Heart left ventricle (tissue), 13 donors: ENCODE results near the gene CCDC71.

Experiments used
- CTCF ChIP-seq, 12 donors: fragments of 200-600 bp; sonication (generic) in 4 of 12; IDR thresholded peaks; one replicate each; pipeline versions ENCODE4 v1.5.0 to v1.8.0; 2018 to 2022; ENCODE audit warnings: antibody characterized with exemption in 12 of 12, mild to moderate bottlenecking in 5 of 12
- POLR2A ChIP-seq, 2 donors: fragments of 450-650 bp; IDR thresholded peaks; one replicate each; pipeline ENCODE4 v1.6.1; 2017; ENCODE audit warnings: antibody characterized with exemption in 2 of 2, mild to moderate bottlenecking in 2 of 2, moderate library complexity in 2 of 2
- donor health status: ischemic (EF 13 %, LVEDD 7.1; RV severe dilation, severe dysfunction).
- donor health status: DM: no; HTN: yes; CAD: no.
- donor health status: DM: no; HTN: no; CAD: no.
- donor health status: ischemic (EF 25% LVEDD 6.9; RV normal size, moderate dysfunction).
- donor health status: ischemic (EF 25% LVEDD 5.7; RV mildly dilated, moderate dysfunction).
- donor health status: ischemic (EF 35%, LVEDD 5.7; RV mildly dilated, moderate dysfunction).
- donor health status: nonischemic (EF 11% LVEDD 7.7; RV severe dilation, severe dysfunction).
- donor health status: DM: yes; HTN: yes; CAD: no.
- donor health status: PGD.
- donor health status: ischemic (EF 29% LVEDD 5.4; RV normal size, mild dysfunction).
- donor health status: nonischemic (EF 23%, LVEDD 6.1; RV moderate dilation, normal function).

- TF ChIP-seq POLR2A (IDR thresholded peaks at IDR 0.05) (no peak), CTCF (IDR thresholded peaks at IDR 0.05) (no peak)
These were observed 12.7 kb downstream of the CCDC71 start for GRCh38 chr3:49153349-49153912.
